ENCODE measurements around the gene RAB7B.

- TF ChIP-seq, protein P1, sequence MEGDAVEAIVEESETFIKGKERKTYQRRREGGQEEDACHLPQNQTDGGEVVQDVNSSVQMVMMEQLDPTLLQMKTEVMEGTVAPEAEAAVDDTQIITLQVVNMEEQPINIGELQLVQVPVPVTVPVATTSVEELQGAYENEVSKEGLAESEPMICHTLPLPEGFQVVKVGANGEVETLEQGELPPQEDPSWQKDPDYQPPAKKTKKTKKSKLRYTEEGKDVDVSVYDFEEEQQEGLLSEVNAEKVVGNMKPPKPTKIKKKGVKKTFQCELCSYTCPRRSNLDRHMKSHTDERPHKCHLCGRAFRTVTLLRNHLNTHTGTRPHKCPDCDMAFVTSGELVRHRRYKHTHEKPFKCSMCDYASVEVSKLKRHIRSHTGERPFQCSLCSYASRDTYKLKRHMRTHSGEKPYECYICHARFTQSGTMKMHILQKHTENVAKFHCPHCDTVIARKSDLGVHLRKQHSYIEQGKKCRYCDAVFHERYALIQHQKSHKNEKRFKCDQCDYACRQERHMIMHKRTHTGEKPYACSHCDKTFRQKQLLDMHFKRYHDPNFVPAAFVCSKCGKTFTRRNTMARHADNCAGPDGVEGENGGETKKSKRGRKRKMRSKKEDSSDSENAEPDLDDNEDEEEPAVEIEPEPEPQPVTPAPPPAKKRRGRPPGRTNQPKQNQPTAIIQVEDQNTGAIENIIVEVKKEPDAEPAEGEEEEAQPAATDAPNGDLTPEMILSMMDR (IDR thresholded peaks at IDR 0.05; ENCODE audit: poor library complexity): no peak
- TF ChIP-seq EZH2 (IDR thresholded peaks at IDR 0.05; ENCODE audit: borderline replicate concordance): no peak
- no peak for TF ChIP-seq EZH2phosphoT487 (IDR thresholded peaks at IDR 0.05; ENCODE audit: low read depth, severe bottlenecking, unreplicated experiment)
Observed at GRCh38 chr1:205932776-205933175, 70.4 kb downstream of the RAB7B start.
